GM19328 (cell line): ENCODE data around the gene AP3S2.
"Not testable (repeated sequence)": the region's sequence is repeated elsewhere in the genome, so short reads cannot be mapped to it uniquely, and the experiment has no call there.

Experiments used
- ATAC-seq: cut with Tn5 transposase; IDR thresholded peaks from one replicate; pipeline ENCODE4 v1.9.1; 2021; ENCODE audit warnings: mild to moderate bottlenecking, moderate library complexity; ENCODE audit not compliant: unreplicated experiment

The AP3S2 gene

DNA sequence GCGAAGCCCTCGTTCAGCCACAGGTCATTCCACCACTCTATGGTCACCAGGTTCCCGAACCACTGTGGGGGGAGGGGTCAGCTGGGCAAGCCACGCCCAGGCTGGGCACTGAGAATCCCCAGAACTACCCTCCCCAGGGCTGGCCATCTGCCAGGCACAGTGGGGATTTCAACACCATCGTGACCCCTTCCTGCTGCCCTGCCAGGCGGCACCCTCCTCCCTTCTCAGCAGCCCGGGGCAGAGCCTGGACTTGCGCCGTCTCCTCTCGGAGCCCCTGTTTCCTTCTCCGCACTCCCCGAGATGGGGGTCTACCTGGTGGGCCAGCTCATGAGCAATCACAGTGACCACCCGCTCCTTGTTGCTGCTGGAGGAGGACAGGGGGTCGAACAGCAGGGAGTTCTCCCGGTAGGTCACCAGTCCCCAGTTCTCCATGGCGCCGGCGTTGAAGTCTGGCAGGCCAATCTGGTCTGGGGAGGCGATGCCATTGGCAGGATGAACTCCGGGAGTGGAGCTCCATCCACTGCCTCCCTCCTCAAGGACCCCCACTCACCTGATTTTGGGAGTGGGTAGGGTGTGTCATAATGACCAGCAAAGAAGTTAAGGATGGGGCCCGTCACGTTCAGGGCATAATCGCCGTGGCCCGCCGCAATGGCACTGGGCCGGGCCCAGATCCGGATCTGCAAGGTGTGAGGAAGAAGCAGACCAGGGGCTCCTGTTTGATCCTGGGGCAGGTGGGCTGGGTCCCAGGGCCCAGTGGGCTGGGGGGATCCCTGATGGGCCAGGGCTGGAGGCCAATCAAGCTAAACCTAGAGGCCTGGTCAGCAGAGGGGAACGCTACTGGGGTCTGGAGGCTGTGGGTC lies 89.6 kb downstream of the AP3S2 start:
- no peak for ATAC-seq

DNA sequence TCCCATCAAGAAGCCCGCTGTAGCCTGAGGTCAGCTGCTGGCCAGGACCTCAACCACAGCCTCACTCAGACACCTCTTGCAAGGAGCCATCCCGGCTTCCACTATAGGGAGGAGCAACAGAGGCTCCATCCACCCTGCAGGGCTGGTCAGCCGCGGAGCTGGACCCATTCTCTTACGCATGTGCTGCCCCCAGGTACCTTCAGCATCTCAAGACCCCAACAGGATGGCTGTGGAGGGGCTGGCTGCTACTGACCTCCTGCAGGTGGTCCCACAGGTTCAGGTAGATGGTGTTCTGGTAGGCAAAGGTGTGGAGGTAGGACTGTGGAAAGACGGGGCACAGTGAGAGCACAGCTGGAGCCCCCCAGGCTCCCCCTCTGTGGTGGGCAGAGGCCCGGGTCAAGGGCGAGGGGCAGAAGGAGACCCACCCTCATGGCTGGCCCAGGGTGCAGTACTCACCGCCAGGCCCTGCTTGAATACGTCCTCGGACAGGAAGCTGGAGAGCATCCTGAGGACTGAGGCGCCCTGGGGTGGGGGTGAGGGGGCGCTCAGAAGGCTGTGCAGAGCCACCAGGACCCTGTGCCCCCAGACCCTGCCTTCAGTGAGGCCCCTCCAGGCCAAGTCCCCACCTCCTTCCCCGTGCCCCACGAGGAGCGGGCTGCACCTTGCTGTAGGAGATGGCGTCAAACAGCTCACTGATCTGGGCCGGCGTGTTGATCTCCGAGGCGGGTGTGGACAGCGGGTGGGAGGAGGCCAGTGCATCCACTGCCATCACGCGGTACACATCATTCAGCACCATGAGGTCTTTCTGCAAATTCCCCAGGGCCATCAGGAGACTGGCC lies 90.6 kb downstream of the AP3S2 start:
- no peak for ATAC-seq

DNA sequence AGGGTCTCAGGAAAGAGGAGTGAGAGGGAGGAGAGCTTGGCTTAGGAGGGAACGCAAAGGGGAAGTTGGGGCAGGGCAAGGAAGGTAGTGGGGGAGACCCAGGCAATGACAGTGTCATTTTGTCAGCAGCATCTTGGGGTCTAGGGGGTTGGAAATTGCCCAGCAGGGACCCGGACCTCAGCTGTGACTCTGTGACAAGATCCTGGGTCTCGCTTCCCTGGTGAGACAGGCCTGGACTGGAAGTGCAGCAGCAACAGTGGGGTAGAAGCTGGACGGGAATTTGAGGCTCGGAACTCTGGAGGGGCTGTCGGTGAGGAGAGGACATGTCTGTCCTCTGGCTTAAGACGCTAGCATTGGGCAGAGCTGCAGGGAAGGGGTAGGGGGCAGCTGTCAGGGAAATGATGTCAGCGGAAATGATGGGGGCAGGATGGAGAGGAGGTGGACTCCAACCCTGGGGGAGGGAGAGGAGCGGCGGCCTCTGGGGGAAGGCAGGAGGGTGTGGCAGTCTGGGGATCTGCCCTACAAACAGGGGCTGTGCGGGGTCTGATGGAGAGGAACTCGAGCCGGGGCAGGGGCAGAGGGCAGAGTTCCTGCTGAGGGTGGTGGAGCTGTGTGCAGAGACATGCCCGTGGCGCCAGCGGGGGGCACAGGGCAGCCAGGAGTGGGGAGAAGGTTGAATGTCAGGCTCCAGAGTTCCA lies 91.4 kb downstream of the AP3S2 start:
- ATAC-seq, result no peak

GRCh38 chr15:89801471-89802195 lies 92.2 kb downstream of the AP3S2 start:
- ATAC-seq, result no peak

DNA sequence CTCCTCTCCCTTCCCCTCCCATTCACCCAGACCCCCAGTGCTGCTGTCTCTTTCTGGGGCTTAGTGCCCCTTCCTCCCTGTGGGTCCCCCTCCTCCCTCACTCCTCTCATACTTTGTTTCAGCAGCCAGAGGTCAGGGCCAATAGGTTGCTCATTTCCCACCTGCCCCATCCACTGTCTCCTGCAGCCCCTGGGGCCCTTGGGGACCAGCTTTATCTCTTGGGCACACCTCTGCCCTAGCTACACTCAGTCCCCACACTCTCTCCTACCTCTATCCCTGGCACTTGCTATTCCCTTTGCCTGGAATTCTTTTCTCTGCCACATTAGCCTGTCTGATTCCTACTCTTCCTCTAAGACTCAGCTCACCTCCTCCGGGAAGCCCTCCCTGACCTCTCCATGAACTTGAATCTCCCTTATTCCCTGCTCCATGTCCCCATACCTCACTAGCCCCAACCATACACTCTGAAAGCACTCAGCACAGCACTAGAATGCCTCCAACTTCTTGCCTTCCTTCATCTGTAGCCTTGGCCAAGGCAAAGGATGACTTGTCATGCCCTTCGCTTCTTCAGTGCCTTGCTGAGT lies 93.8 kb downstream of the AP3S2 start:
- no peak for ATAC-seq

DNA sequence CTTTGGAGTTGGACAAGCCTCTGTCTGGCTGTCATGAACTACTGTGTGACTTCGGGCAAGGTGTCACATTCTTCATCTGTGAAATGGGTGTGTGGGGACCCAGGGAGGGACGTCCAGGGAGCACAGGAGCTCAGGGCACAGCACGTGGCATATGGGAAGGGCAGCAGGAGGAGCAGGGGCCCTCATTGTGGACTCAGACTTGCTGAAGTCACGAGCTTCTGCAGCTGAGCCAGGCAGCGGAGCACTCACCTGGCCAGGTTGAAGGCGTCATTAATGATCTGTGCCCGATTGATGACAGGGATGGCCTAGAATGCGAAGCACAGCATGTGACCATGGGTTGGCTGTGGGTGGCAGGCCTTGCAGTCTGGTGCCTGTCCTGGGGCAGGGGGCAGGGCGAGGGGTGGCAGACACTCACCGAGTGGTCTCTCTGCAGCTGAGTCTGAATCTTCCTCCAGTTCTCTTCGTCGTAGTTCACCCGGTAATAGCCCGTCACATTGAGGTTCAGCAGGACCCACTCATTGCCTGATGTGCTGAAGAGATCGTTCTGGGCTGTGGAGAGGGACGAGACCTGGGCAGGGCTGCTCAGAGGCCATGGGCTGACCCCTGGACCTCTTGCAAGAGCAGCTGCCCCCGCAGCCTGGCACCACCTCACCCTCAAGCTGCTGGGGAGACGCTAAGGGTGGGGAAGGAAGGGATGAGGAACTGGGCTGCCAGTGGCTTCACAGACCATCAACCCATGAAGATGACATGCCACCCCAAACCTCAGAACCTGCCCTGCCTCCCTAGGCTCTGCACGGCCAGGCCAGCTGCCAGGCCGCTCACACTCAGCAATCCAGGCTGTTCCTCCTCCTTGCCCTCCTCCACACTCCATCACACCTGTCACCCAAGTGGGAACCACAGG lies 94.5 kb downstream of the AP3S2 start:
- ATAC-seq, result no peak

DNA sequence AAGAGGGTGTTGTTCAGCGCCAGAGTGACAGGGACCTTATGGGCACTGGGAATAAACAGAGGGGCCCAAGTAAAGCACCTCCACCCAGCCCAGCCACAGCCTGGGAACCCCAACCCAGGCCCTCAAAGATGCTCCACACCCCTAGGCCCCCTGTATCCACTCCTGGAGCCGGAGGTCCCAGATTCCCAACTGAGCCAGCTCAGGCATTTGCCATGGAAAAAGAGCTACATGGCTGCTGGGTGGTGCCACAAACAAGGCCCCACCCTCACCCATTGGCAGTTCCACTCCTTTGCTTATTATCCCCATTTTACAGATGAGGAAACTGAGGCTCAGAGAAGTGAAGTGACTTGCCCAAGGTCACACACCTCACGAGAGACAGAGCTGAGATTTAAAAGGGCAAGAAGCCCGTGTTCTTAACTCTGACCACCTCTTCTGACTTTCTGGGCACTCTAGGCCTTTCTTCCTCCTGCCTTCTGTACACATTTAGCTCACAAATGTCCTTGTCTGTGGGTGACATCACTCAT lies 96.1 kb downstream of the AP3S2 start:
- ATAC-seq, result no peak

DNA sequence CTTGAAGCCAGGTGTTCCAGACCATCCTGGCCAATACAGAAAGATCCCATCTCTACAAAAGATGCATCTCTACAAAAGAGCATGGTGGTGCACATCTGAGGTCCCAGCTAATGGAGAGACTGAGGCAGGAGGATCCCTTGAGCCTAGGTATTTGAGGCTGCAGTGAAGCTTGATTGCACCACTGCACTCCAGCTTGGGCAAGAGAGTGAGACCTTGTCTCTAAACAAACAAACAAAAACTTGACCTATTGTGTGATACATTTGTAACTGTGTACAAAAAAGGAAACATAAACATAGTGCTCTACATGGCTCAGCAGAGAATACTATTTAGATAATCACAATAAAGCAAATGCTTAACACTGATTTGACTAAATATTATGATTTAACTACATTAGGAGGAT lies 97.8 kb downstream of the AP3S2 start:
- no peak for ATAC-seq

DNA sequence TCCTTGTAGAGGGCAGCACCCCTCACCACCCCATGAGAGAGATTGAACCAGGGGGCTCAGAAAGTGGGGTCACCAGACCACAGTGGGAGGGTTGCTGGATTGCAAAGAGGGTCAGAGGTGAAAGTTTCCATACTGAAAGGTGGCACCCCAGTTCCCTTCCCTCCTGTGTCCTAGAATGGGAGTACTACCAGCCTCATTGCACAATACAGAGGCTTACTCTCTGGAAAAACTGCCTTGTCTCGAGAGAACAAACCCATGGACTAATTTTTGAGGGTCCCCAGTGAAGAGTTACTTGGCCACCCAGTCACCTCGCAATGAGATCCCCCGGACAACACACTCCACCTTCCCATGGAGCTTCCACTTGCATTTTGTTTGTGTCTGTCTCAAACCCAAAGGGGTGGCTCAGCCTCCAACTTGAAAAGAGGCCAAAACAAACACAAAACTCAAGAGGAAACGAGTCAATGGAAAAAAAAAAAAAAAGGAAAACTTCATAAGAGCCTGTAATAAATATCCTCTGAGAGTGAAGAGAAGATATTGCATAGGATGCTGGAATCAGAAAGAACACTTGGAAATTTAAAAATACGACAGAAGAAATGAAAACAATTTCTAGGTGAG lies 99.1 kb downstream of the AP3S2 start:
- no peak for ATAC-seq

DNA sequence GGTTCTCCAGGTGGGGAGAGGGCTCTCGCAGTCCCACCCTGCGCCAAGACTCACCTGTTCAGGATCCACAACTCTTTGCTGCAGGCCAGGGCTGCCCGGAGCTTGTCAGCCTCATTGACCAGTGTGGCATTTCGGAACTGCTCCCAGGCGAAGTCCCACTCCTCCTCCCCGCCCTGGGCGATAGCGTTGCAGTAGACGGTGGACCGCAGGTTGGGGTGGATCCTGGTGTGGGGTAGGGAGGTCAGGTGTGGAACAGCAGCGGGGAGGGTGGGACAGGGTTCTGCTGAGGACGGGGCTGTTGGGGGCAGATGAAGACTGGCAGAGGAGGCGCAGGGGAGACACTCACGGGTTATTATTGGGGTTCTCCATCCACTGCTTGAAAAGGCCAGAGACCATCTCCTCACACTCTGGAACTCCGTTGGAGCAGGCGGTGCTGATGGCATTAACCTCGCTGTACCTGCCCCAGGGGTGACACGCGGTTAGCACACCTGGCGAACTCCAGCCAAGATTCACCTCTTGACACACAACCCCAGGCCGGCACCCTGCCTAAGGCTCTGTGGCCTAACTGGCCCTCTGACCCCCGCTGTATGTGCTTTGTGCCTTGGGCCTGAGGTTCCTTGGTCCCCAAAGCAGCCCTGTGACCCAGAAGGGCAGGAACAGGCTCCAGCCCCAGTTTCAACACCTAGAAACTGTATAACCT lies 101.5 kb downstream of the AP3S2 start:
- ATAC-seq, result no peak

DNA sequence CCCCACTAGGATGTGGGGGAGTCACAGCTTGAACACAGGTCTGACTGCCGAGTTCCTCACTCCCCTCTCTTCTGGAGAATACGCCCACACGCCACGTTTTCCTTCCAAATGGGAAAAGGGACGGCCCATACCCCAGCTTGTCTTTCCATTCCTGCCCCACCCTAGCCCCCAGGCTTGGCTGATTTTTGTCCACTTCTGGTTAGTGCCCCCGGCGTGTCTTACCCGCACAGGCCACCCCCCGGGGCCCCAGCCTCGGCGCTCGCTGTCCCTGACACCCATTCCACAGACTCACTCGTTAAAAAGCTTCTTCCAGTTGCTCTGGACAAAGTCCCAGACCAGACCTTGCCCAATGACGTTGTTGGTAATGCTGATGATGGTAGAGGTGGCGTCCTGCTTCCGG lies 103.1 kb downstream of the AP3S2 start:
- no peak for ATAC-seq

- ATAC-seq, result no peak
Observed at GRCh38 chr15:89790206-89790605, 103.6 kb downstream of the AP3S2 start.

DNA sequence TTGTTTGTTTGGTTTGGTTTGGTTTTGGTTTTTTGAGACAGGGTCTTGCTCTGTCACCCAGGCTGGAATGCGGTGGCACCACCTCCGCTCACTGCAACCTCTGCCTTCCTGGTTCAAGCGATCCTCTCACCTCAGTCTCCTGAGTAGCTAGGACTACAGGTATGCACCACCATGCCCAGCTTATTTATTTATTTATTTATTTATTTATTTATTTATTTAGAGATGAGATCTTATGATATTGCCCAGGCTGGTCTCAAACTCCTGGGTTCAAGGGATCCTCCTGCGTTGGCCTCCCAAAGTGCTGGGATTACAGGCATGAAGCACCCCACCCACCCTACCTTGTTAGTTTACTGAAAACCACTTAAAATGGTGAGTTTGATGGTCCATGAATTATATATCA lies 105.2 kb downstream of the AP3S2 start:
- not testable (repeated sequence) for ATAC-seq

GRCh38 chr15:89787944-89788343 lies 105.8 kb downstream of the AP3S2 start:
- ATAC-seq, result no peak

- no peak for ATAC-seq
Observed at GRCh38 chr15:89785774-89786140, 108.0 kb downstream of the AP3S2 start.

DNA sequence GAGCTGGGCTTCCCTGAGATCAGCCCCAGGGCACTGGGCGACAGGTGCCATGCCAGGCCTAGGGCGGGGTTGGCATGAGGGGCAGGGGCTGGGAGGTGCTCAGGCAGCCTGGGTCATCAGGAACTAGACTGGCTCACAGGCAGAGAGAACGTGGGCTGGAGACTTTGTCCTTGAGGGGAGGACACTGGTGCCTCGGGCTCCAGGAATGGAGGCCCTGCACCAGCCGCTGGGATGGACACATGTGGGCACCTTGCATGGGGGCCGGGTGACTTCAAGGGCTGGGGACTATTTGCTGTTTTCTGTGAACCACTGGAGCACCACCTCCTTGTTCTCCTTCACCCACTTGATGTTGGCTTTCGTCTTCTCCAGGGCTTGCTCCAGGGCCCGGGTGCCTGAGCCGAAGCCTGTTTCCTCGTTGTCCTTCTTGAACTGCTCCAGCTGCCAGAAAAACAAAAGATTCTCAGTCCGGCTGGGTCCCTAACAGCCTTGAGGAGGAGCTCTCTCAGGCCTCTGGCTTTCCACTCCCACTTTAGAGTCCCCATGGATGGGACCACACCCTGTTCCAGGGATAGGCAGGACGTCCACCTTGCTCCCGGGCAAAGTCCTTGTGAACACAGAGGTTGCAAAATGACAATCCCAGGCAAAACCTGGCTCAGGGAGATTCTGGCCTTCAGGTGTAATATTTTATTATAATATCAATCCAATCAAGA lies 108.6 kb downstream of the AP3S2 start:
- no peak for ATAC-seq

DNA sequence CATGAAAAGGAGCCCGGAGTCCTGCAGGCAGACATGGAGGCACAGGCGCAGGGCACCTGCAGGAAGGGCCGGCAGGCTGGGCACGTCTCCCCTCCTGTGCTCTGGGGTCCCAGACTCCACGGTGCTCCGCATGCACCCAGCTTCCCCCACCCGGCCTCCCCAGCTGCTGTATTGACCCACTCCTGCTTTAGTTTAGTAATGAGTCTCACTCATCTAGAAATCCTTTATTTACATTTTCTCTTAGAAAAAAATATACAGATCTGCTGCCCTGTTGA lies 109.2 kb downstream of the AP3S2 start:
- no peak for ATAC-seq
